GM12875 (cell line): ENCODE results near the gene ARHGAP40.

Experiments used
- H3K4me3 ChIP-seq: one replicate; pipeline ENCODE4 v1.5.1; 2011; ENCODE audit warnings: low read depth, low read length, control low read depth
- CTCF ChIP-seq: IDR thresholded peaks from 2 replicates; pipeline ENCODE4 v1.5.1; 2011; ENCODE audit warnings: low read depth, mild to moderate bottlenecking, control low read depth, inconsistent platforms, low read length, moderate library complexity, borderline replicate concordance; ENCODE audit not compliant: insufficient read depth

ARHGAP40 gene

DNA sequence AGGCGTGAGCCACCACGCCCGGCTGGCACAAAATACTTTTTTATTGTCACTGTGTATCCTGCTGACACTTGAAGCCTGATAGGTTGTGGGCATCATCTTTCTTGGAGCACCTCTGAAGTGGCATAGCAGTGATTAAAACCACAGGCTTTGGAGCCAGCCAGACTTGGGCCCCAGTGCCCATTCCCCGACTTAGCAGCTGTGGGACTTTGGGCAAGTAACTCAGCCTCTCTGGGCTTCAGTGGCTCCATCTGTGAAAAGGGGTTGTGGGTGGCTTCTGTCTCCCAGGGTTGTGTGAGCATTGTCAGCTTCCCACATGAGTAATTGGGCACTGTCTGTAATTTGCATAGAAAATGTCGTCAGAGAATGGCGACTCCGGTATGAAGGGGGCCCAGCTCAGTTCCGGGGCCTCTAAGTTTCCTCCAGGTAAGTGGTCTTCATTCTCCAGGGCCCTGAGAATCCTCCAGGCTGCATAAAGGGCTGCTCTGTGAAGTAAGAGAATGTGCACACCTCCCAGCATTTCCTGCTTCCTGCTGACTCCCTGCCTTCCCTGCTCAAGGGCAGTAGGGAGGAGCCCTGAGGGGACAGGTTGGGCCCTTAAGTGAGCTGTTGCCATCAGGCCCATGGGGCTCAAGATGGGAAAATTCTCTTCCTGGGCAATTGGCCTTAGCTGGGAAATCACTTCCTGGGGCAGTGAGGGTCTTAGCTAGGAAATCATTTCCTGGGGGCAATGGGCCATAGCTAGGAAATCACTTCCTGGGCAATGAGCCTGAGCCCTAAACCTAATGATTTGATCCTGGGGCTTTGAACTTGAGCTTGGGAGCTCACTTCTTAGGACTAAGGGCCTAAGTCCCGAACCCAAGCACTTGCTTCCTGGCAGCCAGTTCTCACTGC, 27.2 kb downstream of the ARHGAP40 start:
- no peak overlapping the region for H3K4me3 ChIP-seq
- TF ChIP-seq CTCF: no peak

DNA sequence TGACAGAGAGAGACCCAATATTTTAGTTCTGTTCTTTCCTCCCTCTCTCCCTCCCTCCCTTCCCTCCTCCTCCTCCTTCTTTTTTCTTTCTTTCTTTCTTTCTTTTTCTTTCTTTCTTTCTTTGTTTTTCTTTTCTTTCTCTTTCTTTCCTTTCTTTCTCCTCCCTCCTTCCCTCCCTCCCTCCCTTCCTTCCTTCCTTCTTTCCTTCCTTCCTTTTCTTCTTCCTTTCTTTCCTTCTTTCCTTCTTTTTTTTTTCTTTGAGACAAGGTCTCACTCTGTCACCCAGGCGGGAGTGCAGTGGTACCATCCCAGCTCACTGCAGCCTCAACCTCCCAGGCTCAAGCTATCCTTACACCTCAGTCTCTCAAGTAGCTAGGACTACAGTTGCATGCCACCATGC, 28.4 kb downstream of the ARHGAP40 start:
- TF ChIP-seq CTCF: no peak

DNA sequence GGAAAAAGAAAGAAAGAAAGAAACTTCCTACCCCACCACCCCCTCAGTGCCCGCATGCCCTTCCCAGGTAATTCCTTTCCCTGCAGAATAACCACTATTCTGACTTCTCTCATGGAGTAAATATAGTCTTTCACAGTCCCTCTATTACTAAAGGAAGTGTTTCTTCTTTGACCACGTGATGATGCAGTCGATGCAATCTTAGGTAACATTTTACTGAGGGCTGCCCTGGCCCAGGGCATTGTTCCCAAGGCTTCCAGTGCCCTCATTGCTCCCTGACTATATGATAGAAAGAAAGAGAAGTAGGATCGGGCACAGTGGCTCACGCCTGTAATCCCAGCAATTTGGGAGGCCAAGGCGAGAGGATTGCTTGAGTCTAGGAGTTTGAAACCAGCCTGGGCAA, 29.1 kb downstream of the ARHGAP40 start:
- no peak overlapping the region for H3K4me3 ChIP-seq
- no peak for TF ChIP-seq CTCF

More for the DNA sequence above, 28.4 kb downstream of the ARHGAP40 start:
- H3K4me3 ChIP-seq: no peak overlapping the region

DNA sequence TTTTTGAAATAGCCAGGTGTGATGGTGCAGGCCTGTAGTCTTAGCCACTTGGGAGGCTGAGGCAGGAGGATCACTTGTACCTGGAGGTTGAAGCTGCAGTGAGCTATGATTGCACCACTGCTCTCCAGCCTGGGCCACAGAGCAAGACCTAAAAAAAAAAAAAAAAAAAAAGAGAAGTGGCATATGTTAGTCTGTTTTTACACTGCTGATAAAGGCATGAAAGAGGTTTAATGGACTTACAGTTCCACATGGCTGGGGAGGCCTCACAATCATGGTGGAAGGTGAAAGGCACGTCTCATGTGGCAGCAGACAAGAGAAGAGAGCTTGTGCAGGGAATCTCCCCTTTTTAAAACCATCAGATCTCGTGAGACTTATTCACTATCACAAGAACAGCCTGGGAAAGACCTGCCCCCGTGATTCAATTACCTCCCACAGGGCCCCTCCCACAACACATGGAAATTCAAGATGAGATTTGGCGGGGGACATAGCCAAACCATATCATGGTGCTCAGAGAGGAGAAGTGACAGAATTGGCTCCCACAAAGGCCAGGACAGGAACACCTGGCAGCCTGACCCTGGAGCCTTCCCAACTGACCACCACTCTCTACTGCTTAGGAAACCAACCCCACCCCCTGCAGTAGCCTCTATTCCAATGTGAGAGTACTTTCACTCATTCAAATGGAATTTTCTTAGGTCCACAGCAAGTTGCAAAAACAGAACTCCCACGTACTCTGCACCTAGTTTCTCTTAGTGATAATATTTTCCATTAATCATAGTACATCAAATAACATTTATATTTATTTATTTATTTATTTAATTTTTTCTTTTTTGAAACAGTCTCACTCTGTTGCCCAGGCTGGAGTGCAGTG, 29.8 kb downstream of the ARHGAP40 start:
- no peak overlapping the region for H3K4me3 ChIP-seq
- TF ChIP-seq CTCF: no peak

DNA sequence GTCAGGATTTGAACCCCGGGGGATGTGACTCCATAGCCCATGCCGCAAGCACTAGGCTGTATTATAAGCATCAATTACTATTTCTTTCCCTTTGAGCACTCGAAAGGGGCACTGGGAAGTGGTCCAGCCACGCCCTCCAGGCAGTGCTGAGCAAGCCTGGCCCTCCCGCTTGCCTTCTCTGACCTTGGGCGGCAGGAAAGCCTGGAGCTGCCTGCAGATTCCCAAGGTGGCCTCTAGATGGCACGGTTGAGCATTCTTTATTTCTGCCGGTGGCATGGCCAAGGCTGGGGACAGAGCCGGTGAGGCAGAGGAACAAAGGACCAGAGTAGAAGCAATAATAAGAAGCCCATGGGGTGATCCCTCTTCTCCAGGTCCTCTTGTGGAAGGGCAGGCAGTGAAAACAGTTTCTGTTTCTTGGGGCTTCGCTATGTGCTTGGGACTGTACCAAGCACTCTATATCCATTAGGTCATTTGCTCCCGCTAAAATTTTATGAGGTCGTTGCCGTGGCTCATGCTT, 32.0 kb downstream of the ARHGAP40 start:
- no peak overlapping the region for H3K4me3 ChIP-seq
- TF ChIP-seq CTCF: peak; percentile 95

- no peak overlapping the region for H3K4me3 ChIP-seq
- TF ChIP-seq CTCF: no peak
Measured at GRCh38 chr20:38635721-38636288, 34.2 kb downstream of the ARHGAP40 start.
